Right cardiac atrium (tissue), 5 donors: ENCODE data around the gene BICD2. TPM values are rescaled to one million over a fixed set of nuclear protein-coding genes. Genes with fewer than 3 reads are reported as not detected.

ENCODE experiments used
- ATAC-seq, 2 donors: fragments of 200-7000 bp; cut with Tn5 transposase; one replicate each; pipeline versions ENCODE4 v1.8.0 to v1.9.1; 2020; ENCODE audit warnings: moderate library complexity in 2 of 2, mild to moderate bottlenecking in 1 of 2
- DNase-seq, 3 donors: peaks; one replicate each; pipeline ENCODE4 v3.0.0-alpha.2; 2020
- H3K27ac ChIP-seq: one replicate; pipeline ENCODE4 v1.5.1; 2013; ENCODE audit warnings: mild to moderate bottlenecking, low read length, control low read depth, moderate library complexity
- H3K27me3 ChIP-seq: one replicate; pipeline ENCODE4 v1.6.1; 2013; ENCODE audit not compliant: control insufficient read depth, insufficient read depth
- H3K4me1 ChIP-seq: one replicate; pipeline ENCODE4 v1.6.1; 2013; ENCODE audit warnings: low read length; ENCODE audit not compliant: control insufficient read depth, insufficient read depth
- H3K4me3 ChIP-seq: one replicate; pipeline ENCODE4 v1.5.1; 2013; ENCODE audit warnings: low read length, control low read depth
- H3K9me3 ChIP-seq: one replicate; pipeline ENCODE4 v1.6.1; 2013; ENCODE audit warnings: low read length; ENCODE audit not compliant: control insufficient read depth
- WGBS: extraction: QIAGEN DNeasy Blood & Tissue Kit; methylation state at CpG from one replicate; pipeline ENCODE4 v1.1.7; 2013; 5-methylcytosine and 5-hydroxymethylcytosine counted together
- intact Hi-C, 4 donors: fragments of 100-400 bp; cut with DNase I; formaldehyde crosslinking; loops; one replicate each; pipeline versions ENCODE4 v1.11.0 to v1.14.0; 2022 to 2023
- polyA plus RNA-seq: library from polyadenylated mRNA; stranded (reverse); fragments of 200-250 nt; gene quantifications from one replicate; pipeline ENCODE4 v1.2.3, GENCODE V29; 2013
- total RNA-seq, 4 donors: library from RNA; stranded (reverse); fragmentation: NEBNext Ultra II Directional; extraction: Animal tissue kit (Norgen Biotek cat#: 25700); gene quantifications; one replicate each; pipeline ENCODE4 v1.2.1, GENCODE V29; 2021
- donor health status: healthy with polysubstance abuse.
- donor health status: DM: no; HTN: yes; CAD: no.
- donor health status: DM: no; HTN: no; CAD: no.
- donor health status: DM: no; HTN: yes; CAD: no; lungs with severe emphysema.
- donor health status: DM: yes; HTN: yes; CAD: no.

BICD2 gene
- total and polyA plus RNA-seq, 5 donors = 20.0 to 36.0 (median 32.7) TPM

GRCh38 chr9:92726348-92726747 lies 38.3 kb downstream of the BICD2 start:
- Histone ChIP-seq H3K4me3 (no peak overlapping the region), H3K27ac (no peak overlapping the region), H3K9me3 (no peaks in the 10 kb centered on the region), H3K4me1 (peaks cover 5% of the 10 kb centered on the region), H3K27me3 (no peaks in the 10 kb centered on the region)
- intact Hi-C loops = loop anchor here in 1 of 4 donors (10.0 kb wide), 1 partner anchor 68 kb away; no protein-coding TSS in a partner anchor
- DNase-seq = no peak
- no peak for ATAC-seq
- 76% methylated on average over 4 of the region's 4 CpGs for WGBS

DNA sequence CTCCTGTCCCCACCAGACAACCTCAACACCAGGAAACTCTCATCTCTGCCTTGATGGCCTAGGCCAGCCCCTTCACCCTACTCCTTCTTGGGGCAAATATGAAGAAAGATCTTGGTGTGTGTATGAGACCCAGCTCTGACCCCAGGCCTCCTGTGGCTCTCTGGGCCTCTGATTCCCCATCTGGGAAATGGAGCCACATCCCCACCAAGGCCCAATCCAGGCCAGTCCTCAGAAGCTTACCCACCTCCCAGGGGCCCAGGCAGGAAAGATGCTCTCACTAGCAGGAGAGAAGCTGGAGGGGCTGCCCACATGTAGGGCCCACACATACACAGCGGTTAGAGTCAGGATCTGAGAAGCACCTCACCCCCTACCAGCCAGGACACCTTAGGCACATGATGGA lies 38.9 kb downstream of the BICD2 start:
- intact Hi-C loops = loop anchor here in 1 of 4 donors (10.0 kb wide), 1 partner anchor 69 kb away; no protein-coding TSS in a partner anchor
- 88% methylated on average over 1 of the region's 1 CpG for WGBS
- H3K27ac ChIP-seq = no peak overlapping the region
- no peaks in the 10 kb centered on the region for H3K27me3 ChIP-seq
- no peaks in the 10 kb centered on the region for H3K9me3 ChIP-seq
- H3K4me1 ChIP-seq = peaks cover 5% of the 10 kb centered on the region
- H3K4me3 ChIP-seq = no peak overlapping the region
- ATAC-seq (no peak), DNase-seq (no peak)

DNA sequence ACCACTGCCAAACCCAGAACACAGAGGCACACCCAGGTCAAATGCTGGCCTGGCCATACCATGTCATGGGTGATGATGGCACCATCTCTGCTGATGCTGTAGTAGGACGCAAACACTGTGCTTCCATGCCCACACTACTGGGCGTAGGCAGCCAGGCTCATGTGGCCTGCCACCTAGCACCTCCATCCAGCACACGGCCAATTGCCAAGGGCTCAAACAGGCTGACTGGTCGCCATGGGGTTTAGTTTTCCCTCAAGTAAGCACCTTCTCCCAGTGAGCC lies 39.4 kb downstream of the BICD2 start:
- WGBS = 95% methylated on average over 4 of the region's 4 CpGs
- intact Hi-C loops = loop anchor here in 1 of 4 donors (10.0 kb wide), 1 partner anchor 70 kb away; no protein-coding TSS in a partner anchor
- Histone ChIP-seq H3K4me3 (no peak overlapping the region), H3K27ac (no peak overlapping the region), H3K27me3 (no peaks in the 10 kb centered on the region), H3K9me3 (no peaks in the 10 kb centered on the region), H3K4me1 (peaks cover 5% of the 10 kb centered on the region)
- DNase-seq (no peak), ATAC-seq (no peak)

GRCh38 chr9:92724528-92725265 lies 39.9 kb downstream of the BICD2 start:
- no peak for DNase-seq
- ATAC-seq = no peak
- no peaks in the 10 kb centered on the region for H3K27me3 ChIP-seq
- H3K27ac ChIP-seq = no peak overlapping the region
- intact Hi-C loops = loop anchor here in 1 of 4 donors (10.0 kb wide), 1 partner anchor 70 kb away; no protein-coding TSS in a partner anchor
- H3K9me3 ChIP-seq = no peaks in the 10 kb centered on the region
- H3K4me3 ChIP-seq = no peak overlapping the region
- WGBS = 96% methylated on average over 10 of the region's 10 CpGs
- peaks cover 2% of the 10 kb centered on the region for H3K4me1 ChIP-seq

DNA sequence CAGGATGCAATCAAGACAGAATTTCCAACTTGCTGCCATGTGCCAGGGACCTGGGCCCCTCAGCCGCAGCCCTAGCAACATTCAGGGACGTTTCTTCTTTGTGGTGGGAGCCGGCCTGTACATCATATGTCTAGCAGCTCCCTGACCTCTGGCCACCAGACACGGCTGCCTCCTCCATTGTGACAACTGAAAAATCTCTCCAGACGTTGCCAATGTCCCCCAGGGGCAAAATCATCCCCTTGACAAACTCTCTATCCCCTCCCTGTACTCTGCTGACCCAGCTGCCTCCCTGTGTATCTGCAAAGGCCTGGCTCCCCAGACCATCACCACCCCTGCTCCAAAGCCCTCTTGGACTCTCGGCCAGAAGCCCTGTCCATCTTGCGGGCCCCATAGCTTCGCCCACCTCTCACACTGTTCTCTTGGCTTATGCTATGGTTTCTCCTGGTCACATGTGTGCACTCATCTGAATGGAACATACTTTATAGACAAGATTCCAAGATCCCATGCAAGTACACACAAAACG lies 40.8 kb downstream of the BICD2 start:
- no peaks in the 10 kb centered on the region for H3K27me3 ChIP-seq
- H3K4me3 ChIP-seq = no peak overlapping the region
- 66% methylated on average over 9 of the region's 9 CpGs for WGBS
- no peak overlapping the region for H3K27ac ChIP-seq
- intact Hi-C loops = loop anchor here in 1 of 4 donors (10.0 kb wide), 1 partner anchor 71 kb away; no protein-coding TSS in a partner anchor
- H3K9me3 ChIP-seq = no peaks in the 10 kb centered on the region
- peaks cover 2% of the 10 kb centered on the region for H3K4me1 ChIP-seq
- no peak for DNase-seq
- ATAC-seq = no peak

- 78% methylated on average over 3 of the region's 3 CpGs for WGBS
- no peaks in the 10 kb centered on the region for H3K27me3 ChIP-seq
- ATAC-seq = no peak
Observed at GRCh38 chr9:92723299-92723625, 41.4 kb downstream of the BICD2 start.

GRCh38 chr9:92722386-92723298 lies 42.0 kb downstream of the BICD2 start:
- DNase-seq (no peak), ATAC-seq (no peak)
- peaks cover 2% of the 10 kb centered on the region for H3K4me1 ChIP-seq
- intact Hi-C loops = loop anchor here in 1 of 4 donors (10.0 kb wide), 1 partner anchor 72 kb away; no protein-coding TSS in a partner anchor
- 89% methylated on average over 16 of the region's 16 CpGs for WGBS
- H3K27me3 ChIP-seq = no peaks in the 10 kb centered on the region
- no peaks in the 10 kb centered on the region for H3K9me3 ChIP-seq
- H3K4me3 ChIP-seq = no peak overlapping the region
- no peak overlapping the region for H3K27ac ChIP-seq

More at GRCh38 chr9:92723299-92723625, 41.4 kb downstream of the BICD2 start:
- DNase-seq = no peak
- Histone ChIP-seq H3K27ac (no peak overlapping the region), H3K4me1 (peaks cover 2% of the 10 kb centered on the region), H3K4me3 (no peak overlapping the region), H3K9me3 (no peaks in the 10 kb centered on the region)
- intact Hi-C loops = loop anchor here in 1 of 4 donors (10.0 kb wide), 1 partner anchor 72 kb away; no protein-coding TSS in a partner anchor

GRCh38 chr9:92721548-92721947 lies 43.1 kb downstream of the BICD2 start:
- 84% methylated on average over 7 of the region's 7 CpGs for WGBS

DNA sequence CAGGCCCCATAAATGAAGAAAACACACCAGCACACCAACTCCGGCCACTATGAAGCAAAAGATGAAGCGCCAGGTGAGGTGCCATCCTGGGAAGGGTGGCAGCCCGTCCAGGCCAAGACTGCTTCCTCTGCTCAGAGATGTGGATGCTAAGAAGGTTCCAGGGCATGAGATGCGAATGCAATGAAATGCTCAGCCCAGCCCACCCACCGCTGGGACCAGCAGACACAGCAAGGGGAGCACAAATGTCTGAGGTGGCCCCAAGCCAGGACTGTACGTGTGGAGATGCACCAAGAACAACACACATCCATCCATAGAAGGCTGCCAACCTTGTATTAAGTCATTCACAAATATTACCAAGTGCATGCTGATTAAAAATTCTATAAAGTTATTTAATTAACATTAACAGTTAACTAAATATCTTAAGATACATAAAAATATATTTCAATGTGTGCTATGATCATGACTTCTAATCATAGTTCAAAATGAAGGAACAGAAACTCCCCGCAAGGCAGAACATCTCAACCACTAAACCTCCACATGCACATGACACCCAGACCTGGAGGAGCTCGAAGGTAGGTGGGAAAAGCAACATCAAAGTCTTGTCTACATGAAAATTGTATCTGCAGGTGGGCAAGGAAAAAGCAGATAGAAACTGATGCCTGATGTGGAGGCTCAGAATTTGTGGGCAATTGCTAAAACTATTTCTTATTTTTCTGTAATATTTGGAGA lies 43.7 kb downstream of the BICD2 start:
- Histone ChIP-seq H3K4me1 (no peaks in the 10 kb centered on the region), H3K9me3 (no peaks in the 10 kb centered on the region), H3K4me3 (no peak overlapping the region), H3K27me3 (no peaks in the 10 kb centered on the region), H3K27ac (no peak overlapping the region)
- WGBS = 82% methylated on average over 8 of the region's 8 CpGs
- ATAC-seq = no peak
- intact Hi-C loops = loop anchor here in 1 of 4 donors (10.0 kb wide), 1 partner anchor 74 kb away; no protein-coding TSS in a partner anchor
- no peak for DNase-seq

More at GRCh38 chr9:92721548-92721947, 43.1 kb downstream of the BICD2 start:
- Histone ChIP-seq H3K9me3 (no peaks in the 10 kb centered on the region), H3K4me1 (no peaks in the 10 kb centered on the region), H3K27ac (no peak overlapping the region), H3K27me3 (no peaks in the 10 kb centered on the region), H3K4me3 (no peak overlapping the region)
- intact Hi-C loops = loop anchor here in 1 of 4 donors (10.0 kb wide), 1 partner anchor 73 kb away; no protein-coding TSS in a partner anchor
- ATAC-seq (no peak), DNase-seq (no peak)

GRCh38 chr9:92720209-92720765 lies 44.3 kb downstream of the BICD2 start:
- Histone ChIP-seq H3K9me3 (no peaks in the 10 kb centered on the region), H3K27me3 (no peaks in the 10 kb centered on the region), H3K4me3 (no peak overlapping the region), H3K4me1 (no peaks in the 10 kb centered on the region), H3K27ac (no peak overlapping the region)
- ATAC-seq = no peak
- 93% methylated on average over 24 of the region's 24 CpGs for WGBS
- intact Hi-C loops = loop anchor here in 1 of 4 donors (10.0 kb wide), 1 partner anchor 75 kb away; no protein-coding TSS in a partner anchor
- DNase-seq = no peak
